H1 (cell line): ENCODE measurements around the gene TFB2M. TPM values are rescaled to one million over a fixed set of nuclear protein-coding genes. Genes with fewer than 3 reads are reported as not detected.
"Not testable (repeated sequence)": the region's sequence is repeated elsewhere in the genome, so short reads cannot be mapped to it uniquely, and the experiment has no call there.

Source experiments
- CTCF ChIA-PET: fragments of 300-600 bp; sonication (Branson Sonifier 250); formaldehyde crosslinking; loops from one replicate; lab custom pipeline; 2021; ENCODE audit not compliant: partially characterized antibody; lab: Charles Lee
- POLR2A ChIA-PET: fragments of 300-600 bp; sonication (Branson Sonifier 250); formaldehyde crosslinking; loops from one replicate; lab custom pipeline; 2021; ENCODE audit warnings: inconsistent platforms; ENCODE audit not compliant: partially characterized antibody; lab: Charles Lee
- DNase-seq, 2 experiments: peaks; one replicate each; pipeline versions ENCODE4 v3.0.0 to v3.0.0-alpha.2; 2010 to 2022; ENCODE audit warnings: low spot score in 2 of 2, low read depth in 1 of 2, mixed read lengths in 1 of 2
- FAIRE-seq: peaks from 2 replicates; lab custom pipeline; 2011; peaks lifted over from hg19 to GRCh38; lab: Jason Lieb, UNC
- H2AFZ ChIP-seq: 2 replicates; pipeline ENCODE4 v1.8.1; 2012; ENCODE audit warnings: low read length, inconsistent platforms
- H2AK5ac ChIP-seq: 2 replicates; pipeline ENCODE4 v1.6.1; 2013; ENCODE audit warnings: low read depth, low read length
- H2BK120ac ChIP-seq: replicated peaks from 2 replicates; pipeline ENCODE3; 2013; ENCODE audit warnings: low read depth, low read length, inconsistent platforms
- H2BK12ac ChIP-seq: 2 replicates; pipeline ENCODE4 v1.6.1; 2013; ENCODE audit warnings: low read depth, low read length
- H2BK15ac ChIP-seq: 2 replicates; pipeline ENCODE4 v1.6.1; 2013; ENCODE audit warnings: low read length
- H2BK20ac ChIP-seq: 2 replicates; pipeline ENCODE4 v1.6.1; 2013; ENCODE audit warnings: low read length
- H2BK5ac ChIP-seq: 2 replicates; pipeline ENCODE4 v1.6.1; 2013; ENCODE audit warnings: low read depth, low read length
- H3K14ac ChIP-seq: 2 replicates; pipeline ENCODE4 v1.6.1; 2013; ENCODE audit warnings: inconsistent platforms; ENCODE audit not compliant: insufficient read length
- H3K18ac ChIP-seq: 2 replicates; pipeline ENCODE4 v1.6.1; 2013; ENCODE audit warnings: low read length; ENCODE audit errors: extremely low read depth
- H3K23ac ChIP-seq: 2 replicates; pipeline ENCODE4 v1.6.1; 2013; ENCODE audit warnings: inconsistent platforms; ENCODE audit not compliant: insufficient read length
- H3K23me2 ChIP-seq: 2 replicates; pipeline ENCODE4 v1.6.1; 2013; ENCODE audit warnings: low read depth, low read length
- H3K27ac ChIP-seq: 2 replicates; pipeline ENCODE4 v1.6.1; 2011; ENCODE audit warnings: low read depth, low read length, inconsistent platforms
- H3K27me3 ChIP-seq, 4 experiments: replicated peaks in 1 of 4; 1 replicate in 1 of 4; 2 replicates in 3 of 4; pipeline versions ENCODE4 v1.6.1 to v1.8.1; 2011 to 2013; ENCODE audit warnings: low read length in 3 of 4, mild to moderate bottlenecking in 3 of 4, inconsistent platforms in 2 of 4, mixed read lengths in 2 of 4, moderate library complexity in 1 of 4; ENCODE audit not compliant: control insufficient read depth in 3 of 4, insufficient read depth in 3 of 4; ENCODE audit errors: extremely low read depth in 1 of 4
- H3K36me3 ChIP-seq, 4 experiments: 2 replicates each; pipeline versions ENCODE4 v1.6.1 to v1.8.1; 2011 to 2013; ENCODE audit warnings: mild to moderate bottlenecking in 4 of 4, low read length in 3 of 4, moderate library complexity in 2 of 4, control low read depth in 1 of 4, inconsistent platforms in 1 of 4; ENCODE audit not compliant: insufficient read depth in 4 of 4, control insufficient read depth in 2 of 4
- H3K4ac ChIP-seq: replicated peaks from 2 replicates; pipeline ENCODE3; 2013; ENCODE audit warnings: low read length, low read depth, mixed read lengths, inconsistent platforms; ENCODE audit not compliant: insufficient read length
- H3K4me1 ChIP-seq, 4 experiments: replicated peaks in 1 of 4; 1 replicate in 1 of 4; 2 replicates in 3 of 4; pipeline versions ENCODE4 v1.6.1 to v1.8.1; 2011 to 2013; ENCODE audit warnings: low read length in 3 of 4, inconsistent platforms in 2 of 4, mixed read lengths in 1 of 4; ENCODE audit not compliant: insufficient read depth in 4 of 4, control insufficient read depth in 3 of 4
- H3K4me2 ChIP-seq, 2 experiments: 2 replicates each; pipeline versions ENCODE4 v1.6.1 to v1.8.1; 2011 to 2013; ENCODE audit warnings: low read depth in 2 of 2, low read length in 2 of 2, control low read depth in 1 of 2, inconsistent platforms in 1 of 2, mild to moderate bottlenecking in 1 of 2; ENCODE audit not compliant: insufficient read depth in 1 of 2
- H3K4me3 ChIP-seq, 4 experiments: fragments of 200-600, 300-600 bp in 1 of 4; sonication (generic), shearing (Covaris generic), sonication (Bioruptor Twin) in 1 of 4; 2 replicates each; pipeline versions ENCODE4 v1.5.1 to v1.8.1; 2011 to 2016; ENCODE audit warnings: low read length in 4 of 4, low read depth in 3 of 4, control low read depth in 2 of 4, inconsistent platforms in 2 of 4, mild to moderate bottlenecking in 2 of 4, mixed read lengths in 1 of 4, moderate library complexity in 1 of 4; ENCODE audit not compliant: insufficient read depth in 2 of 4; ENCODE audit errors: extremely low read depth in 1 of 4
- H3K56ac ChIP-seq: replicated peaks from 2 replicates; pipeline ENCODE3; 2013; ENCODE audit warnings: low read depth, mild to moderate bottlenecking, mixed read lengths, low read length, inconsistent platforms; ENCODE audit not compliant: insufficient read length
- H3K79me1 ChIP-seq: 2 replicates; pipeline ENCODE4 v1.6.1; 2013; ENCODE audit warnings: low read depth, low read length, control low read depth
- H3K79me2 ChIP-seq, 2 experiments: 2 replicates each; pipeline versions ENCODE4 v1.6.1 to v1.8.1; 2012 to 2013; ENCODE audit warnings: low read length in 2 of 2, mild to moderate bottlenecking in 2 of 2, inconsistent platforms in 1 of 2; ENCODE audit not compliant: insufficient read depth in 2 of 2, control insufficient read depth in 1 of 2
- H3K9ac ChIP-seq, 4 experiments: replicated peaks in 1 of 4; 1 replicate in 1 of 4; 2 replicates in 3 of 4; pipeline versions ENCODE4 v1.6.1 to v1.8.1; 2011 to 2013; ENCODE audit warnings: low read depth in 3 of 4, low read length in 3 of 4, control low read depth in 2 of 4, mild to moderate bottlenecking in 2 of 4, moderate library complexity in 2 of 4, inconsistent platforms in 1 of 4; ENCODE audit errors: extremely low read depth in 1 of 4
- H3K9me3 ChIP-seq, 2 experiments: 2 replicates each; pipeline versions ENCODE4 v1.6.1 to v1.8.1; 2012 to 2013; ENCODE audit warnings: mild to moderate bottlenecking in 2 of 2, moderate library complexity in 2 of 2, control low read depth in 1 of 2, inconsistent platforms in 1 of 2, low read depth in 1 of 2, low read length in 1 of 2, mixed read lengths in 1 of 2; ENCODE audit not compliant: insufficient read depth in 2 of 2
- H4K20me1 ChIP-seq, 2 experiments: replicated peaks in 1 of 2; 2 replicates each; pipeline versions ENCODE3 to v1.8.1; 2011 to 2013; ENCODE audit warnings: inconsistent platforms in 2 of 2, low read length in 2 of 2, mild to moderate bottlenecking in 1 of 2; ENCODE audit not compliant: insufficient read depth in 2 of 2, control insufficient read depth in 1 of 2
- H4K5ac ChIP-seq: 2 replicates; pipeline ENCODE4 v1.6.1; 2013; ENCODE audit warnings: low read length, low read depth, mixed read lengths, inconsistent platforms; ENCODE audit not compliant: insufficient read length
- H4K8ac ChIP-seq: 2 replicates; pipeline ENCODE4 v1.8.0; 2013; ENCODE audit warnings: mild to moderate bottlenecking, moderate library complexity, low read length, inconsistent platforms; ENCODE audit not compliant: insufficient read depth; ENCODE audit errors: extremely low read depth
- H4K91ac ChIP-seq: replicated peaks from 2 replicates; pipeline ENCODE3; 2013; ENCODE audit warnings: low read length, mixed read lengths, inconsistent platforms; ENCODE audit not compliant: insufficient read length
- WGBS, 2 experiments: shearing (Covaris generic) in 1 of 2; methylation state at CpG; one replicate each; pipeline versions ENCODE4 v1.1.6 to v1.1.7; 2013 to 2015; ENCODE audit warnings: low lambda C conversion rate in 2 of 2, mixed read lengths in 2 of 2, inconsistent platforms in 1 of 2, low coverage in 1 of 2, missing lambda C conversion rate in 1 of 2; ENCODE audit not compliant: insufficient replicate concordance in 2 of 2, insufficient coverage in 1 of 2, insufficient read length in 1 of 2; ENCODE audit errors: extremely low coverage in 1 of 2, missing lambda C conversion rate in 1 of 2; 5-methylcytosine and 5-hydroxymethylcytosine counted together
- polyA plus RNA-seq, 7 experiments: library from polyadenylated mRNA; depleted of rRNA in 3 of 7; stranded (reverse) in 5 of 7; unstranded in 2 of 7; fragments of >200 nt in 5 of 7; fragments of 200-250 nt in 2 of 7; gene quantifications; 1 replicate in 5 of 7; 2 replicates in 1 of 7; 4 replicates in 1 of 7; pipeline versions ENCODE4 v1.2.1 to v1.2.3, GENCODE V29; 2011 to 2013; ENCODE audit warnings: missing spikeins in 2 of 7, mixed read lengths in 2 of 7
- total RNA-seq: library from RNA; stranded (reverse); fragmentation: NEBNext Ultra II Directional; extraction: Animal tissue kit (Norgen Biotek cat#: 25700); gene quantifications from 2 replicates; pipeline ENCODE4 v1.2.1, GENCODE V29; 2021

TFB2M gene
- total and polyA plus RNA-seq, 2 of the 8 experiments (the other 6 are each of a cell fraction or from before 2014, with no cell fraction given) = 10.4 to 22.0 TPM

DNA sequence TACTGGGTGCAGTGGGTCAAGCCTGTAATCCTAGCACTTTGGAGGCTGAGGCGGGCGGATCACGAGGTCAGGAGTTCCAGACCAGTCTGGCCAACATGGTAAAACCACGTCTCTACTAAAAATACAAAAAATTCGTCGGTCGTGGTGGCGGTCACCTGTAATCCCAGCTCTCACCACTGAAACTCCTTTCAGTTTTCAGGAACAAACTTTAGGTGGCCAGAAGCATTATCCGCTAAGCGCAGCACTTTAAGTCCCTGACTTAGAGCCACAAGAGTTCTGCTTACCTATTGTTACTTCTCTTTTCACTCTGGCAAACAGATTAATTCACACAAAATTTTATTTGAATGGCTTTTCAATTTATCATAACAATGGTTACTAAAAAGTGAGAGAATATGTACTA is 5.2 kb downstream of the TFB2M start:
- H4K20me1 ChIP-seq, H3K18ac ChIP-seq, H3K9me3 ChIP-seq, H3K4me2 ChIP-seq, H2BK20ac ChIP-seq, H4K8ac ChIP-seq, H4K91ac ChIP-seq, H3K79me1 ChIP-seq, H2BK12ac ChIP-seq, H4K5ac ChIP-seq, H3K4ac ChIP-seq, H3K9ac ChIP-seq, POLR2A ChIA-PET, H2BK5ac ChIP-seq, H2AFZ ChIP-seq, H2AK5ac ChIP-seq, H2BK120ac ChIP-seq, H2BK15ac ChIP-seq, H3K14ac ChIP-seq, H3K4me1 ChIP-seq, H3K23ac ChIP-seq, H3K27me3 ChIP-seq, H3K23me2 ChIP-seq, H3K56ac ChIP-seq, H3K4me3 ChIP-seq, DNase-seq, H3K27ac ChIP-seq: not testable (repeated sequence)
- H3K79me2 ChIP-seq = peaks cover 7 to 54% of the 10 kb centered on the region in 2 experiments
- whole genome bisulfite sequencing, 2 experiments = 88% methylated on average over 10 of the region's 10 CpGs; no CpG with 5 or more reads in 1 of the 2 experiments
- CTCF ChIA-PET = interaction anchor here (0.9 to 1.0 kb wide), 4 partner anchors 13 to 72 kb away, joined by 3 read pairs; no protein-coding TSS in a partner anchor
- H3K36me3 ChIP-seq = peaks cover 0 to 38% (median 10%) of the 10 kb centered on the region in 4 experiments; a peak in 7 of 8 replicates
- peak; percentile 32 for FAIRE-seq
